Ovary (tissue), 10 donors: Measurements from ENCODE around the gene MRPS5. TPM values are rescaled to one million over a fixed set of nuclear protein-coding genes. Genes with fewer than 3 reads are reported as not detected.
A peak's percentile ranks its signal among the peaks of the same experiment; 100 is the strongest.

Experiments used
- DNase-seq, 5 donors: peaks; one replicate each; pipeline ENCODE4 v3.0.0-alpha.2; 2019 to 2020
- H3K27ac ChIP-seq, 2 donors: fragments of 200-600 bp; one replicate each; pipeline versions ENCODE4 v1.5.1 to v1.8.0; 2019 to 2022
- H3K27me3 ChIP-seq: fragments of 200-600 bp; one replicate; pipeline ENCODE4 v1.8.0; 2022
- H3K36me3 ChIP-seq: fragments of 200-600 bp; sonication (generic); one replicate; pipeline ENCODE4 v1.5.1; 2019
- H3K4me1 ChIP-seq: one replicate; pipeline ENCODE4 v1.8.1; 2013; ENCODE audit warnings: mild to moderate bottlenecking, moderate library complexity; ENCODE audit not compliant: insufficient read depth
- H3K4me3 ChIP-seq: fragments of 200-600 bp; sonication (generic); one replicate; pipeline ENCODE4 v1.5.1; 2017
- H3K9me3 ChIP-seq, 2 donors: fragments of 200-600 bp in 1 of 2; sonication (generic) in 1 of 2; one replicate each; pipeline versions ENCODE4 v1.5.1 to v1.8.1; 2013 to 2019; ENCODE audit warnings: mild to moderate bottlenecking in 1 of 2, moderate library complexity in 1 of 2
- EP300 ChIP-seq: sonication (generic); formaldehyde crosslinking; IDR thresholded peaks from one replicate; pipeline ENCODE4 v1.6.1; 2017; ENCODE audit warnings: antibody characterized with exemption
- POLR2A ChIP-seq: fragments of 450-650 bp; IDR thresholded peaks from one replicate; pipeline ENCODE4 v1.6.1; 2017; ENCODE audit warnings: antibody characterized with exemption, mild to moderate bottlenecking, moderate library complexity
- WGBS, 3 donors: extraction: QIAGEN DNeasy Blood & Tissue Kit in 1 of 3; methylation state at CpG; one replicate each; pipeline versions ENCODE4 v1.1.5 to v1.1.7; 2013 to 2017; 5-methylcytosine and 5-hydroxymethylcytosine counted together
- intact Hi-C, 4 donors: fragments of 100-400 bp; cut with DNase I; formaldehyde crosslinking; loops; one replicate each; pipeline versions ENCODE4 v1.11.0 to v1.15.1; 2022 to 2023
- long read RNA-seq, 3 donors: library from polyadenylated mRNA in 2 of 3; unstranded in 2 of 3; transcript quantifications; one replicate each; pipeline ENCODE4 v2.0.0 and lab custom pipeline, GENCODE V29; 2021 to 2026
- polyA plus RNA-seq, 2 donors: library from polyadenylated mRNA; stranded (reverse); fragments of 200-250 nt in 1 of 2; fragments of 350-450 nt in 1 of 2; fragmentation: Illumina TruSeq in 1 of 2; extraction: RNeasy Lipid Tissue Mini Kit (QIAGEN cat#74804) in 1 of 2; gene quantifications; one replicate each; pipeline ENCODE4 v1.2.3, GENCODE V29; 2013 to 2014
- total RNA-seq, 7 donors: library from RNA; depleted of rRNA in 2 of 7; stranded (reverse); fragments of >200 nt in 2 of 7; fragmentation: NEBNext Ultra II Directional in 3 of 7; extraction: Animal tissue kit (Norgen Biotek cat#: 25700) in 3 of 7; gene quantifications; one replicate each; pipeline versions ENCODE4 v1.1.0 to v1.2.4, GENCODE V29; 2016 to 2023
- TF ChIP-seq, protein P1 (sequence below), 3 donors: fragments of 450-650 bp in 2 of 3; fragments of 200-600 bp in 1 of 3; IDR thresholded peaks; one replicate each; pipeline versions ENCODE4 v1.5.1 to v1.8.0; 2016 to 2022; ENCODE audit warnings: antibody characterized with exemption in 3 of 3, mild to moderate bottlenecking in 1 of 3
- donor health status: DM: no; HTN: no; CAD: no; lungs with moderate emphysema.
- donor health status: DM: no; HTN: no; CAD: no.
- donor health status: Bipolar disorder and iron deficiency.
- donor health status: DM: yes; HTN: yes; CAD: no.
- donor health status: DM: no; HTN: no; CAD: no.
- donor health status: DM: yes; HTN: yes; CAD: no.

The MRPS5 gene
- 10 to 100 TPM; 32.4 to 45.4 (median 39.7) TPM for total RNA-seq
- 10 to 100 TPM; 36.2 to 62.9 TPM for polyA plus RNA-seq
- long read RNA-seq, donor 1, transcript MRPS5-201 (12 exons, 1,652 nt), result major isoform, 65 of 80 reads
- long read RNA-seq, donor 1, partial matches to known transcripts, result 10 of 80 reads
- long read RNA-seq, donor 1, other reads (novel, unspliced or antisense), result 4 of 80 reads
- long read RNA-seq, donor 2, transcript MRPS5-201 (12 exons, 1,652 nt), result major isoform, 31 of 86 reads
- long read RNA-seq, donor 2, transcript MRPS5-203 (5 exons, 793 nt), result minor isoform, 21 of 86 reads
- long read RNA-seq, donor 2, partial matches to known transcripts, result 28 of 86 reads
- long read RNA-seq, donor 2, other reads (novel, unspliced or antisense), result 0 of 86 reads
- long read RNA-seq, donor 3, transcript MRPS5-201 (12 exons, 1,652 nt), result major isoform, 55 of 69 reads
- long read RNA-seq, donor 3, partial matches to known transcripts, result 1 of 69 reads
- long read RNA-seq, donor 3, other reads (novel, unspliced or antisense), result 11 of 69 reads

DNA sequence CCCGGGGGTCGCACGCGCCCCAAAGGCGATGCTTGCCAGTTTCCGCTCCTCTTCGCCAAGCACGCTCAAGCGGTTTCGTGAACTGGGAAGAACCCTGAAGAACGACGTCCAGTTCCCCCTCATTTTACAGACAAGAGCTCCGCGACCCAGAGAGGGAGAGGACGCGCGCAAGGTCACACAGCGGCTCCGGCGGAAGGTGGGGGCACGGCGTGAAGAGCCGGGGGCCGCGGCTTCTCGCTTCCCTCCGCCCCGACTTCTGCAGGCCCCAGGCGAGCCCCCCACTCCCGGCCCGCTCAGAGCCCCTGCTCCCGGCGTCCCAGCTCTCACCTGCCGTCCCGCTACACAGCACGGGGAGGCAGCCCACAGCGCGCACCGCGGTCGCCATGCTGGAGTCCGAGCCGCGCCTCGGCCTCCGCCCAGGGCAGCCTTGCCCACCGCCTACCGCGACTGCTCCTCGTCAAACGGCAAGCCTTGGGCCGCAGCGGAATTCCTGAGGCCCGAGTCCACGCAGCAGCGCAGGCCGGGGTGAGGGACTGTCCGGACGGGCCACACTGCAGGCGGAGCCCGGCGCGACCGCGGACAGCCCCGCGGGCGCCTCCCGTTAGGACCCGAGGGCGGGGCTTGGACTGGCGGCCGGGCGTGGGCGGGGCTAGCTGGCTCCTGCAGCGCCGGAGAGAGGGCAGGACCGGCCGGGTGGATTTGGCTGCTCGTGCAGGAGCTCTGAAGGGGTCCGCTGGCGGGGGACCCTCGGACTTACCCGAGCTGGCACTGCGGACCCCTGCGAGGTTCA, at the start of gene MRPS5:
Gene MRPS5, minus strand, starts transcription at position 402 of the 790 bp plus-strand sequence. Its CDS starts 17 bp downstream, at position 385.
- intact Hi-C loops, result no loop called here

DNA sequence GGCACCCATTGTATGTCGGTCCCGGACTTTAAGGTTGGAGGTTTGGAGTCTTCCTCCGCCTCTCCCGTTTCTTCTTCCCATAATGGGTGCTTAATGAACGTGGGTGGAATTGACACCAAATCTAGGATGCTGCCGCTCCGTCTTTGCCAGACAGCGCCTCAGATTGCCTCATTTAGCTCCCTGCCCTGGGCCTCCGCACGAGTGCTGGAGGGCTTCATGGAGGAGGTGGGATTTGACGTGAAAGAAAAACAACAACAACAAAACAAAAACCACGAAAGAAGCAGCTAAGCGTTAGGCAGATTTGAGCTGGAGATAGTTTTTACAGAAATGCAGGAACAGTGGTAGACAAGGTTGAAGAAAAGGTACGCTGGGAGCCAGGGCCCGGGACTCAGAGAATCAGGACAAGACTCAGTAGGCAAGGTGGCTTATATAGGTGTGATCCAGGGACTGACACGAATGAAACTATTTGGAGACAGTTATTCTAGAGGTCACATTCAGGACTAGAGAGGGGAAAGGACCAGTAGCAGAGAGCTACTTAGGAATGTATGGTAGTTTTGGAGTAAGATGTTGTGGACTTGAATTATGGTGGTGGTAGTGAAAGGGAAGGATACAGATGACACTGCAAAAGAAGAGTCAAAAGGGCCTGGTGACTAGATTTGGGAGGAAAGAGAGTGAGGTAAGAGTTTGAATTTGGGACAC, 44.6 kb upstream of the MRPS5 start:
- DNase-seq, result no peak
- Histone ChIP-seq H3K4me1 (peaks cover 6% of the 10 kb centered on the region), H3K36me3 (no peaks in the 10 kb centered on the region), H3K27me3 (no peaks in the 10 kb centered on the region), H3K9me3 (no peaks in the 10 kb centered on the region), H3K4me3 (peak overlapping the region; percentile 88), H3K27ac (peak overlapping the region in 1 of 2 donors; percentile 80)
- TF ChIP-seq EP300 (no peak), POLR2A (no peak)
- TF ChIP-seq, protein P1, sequence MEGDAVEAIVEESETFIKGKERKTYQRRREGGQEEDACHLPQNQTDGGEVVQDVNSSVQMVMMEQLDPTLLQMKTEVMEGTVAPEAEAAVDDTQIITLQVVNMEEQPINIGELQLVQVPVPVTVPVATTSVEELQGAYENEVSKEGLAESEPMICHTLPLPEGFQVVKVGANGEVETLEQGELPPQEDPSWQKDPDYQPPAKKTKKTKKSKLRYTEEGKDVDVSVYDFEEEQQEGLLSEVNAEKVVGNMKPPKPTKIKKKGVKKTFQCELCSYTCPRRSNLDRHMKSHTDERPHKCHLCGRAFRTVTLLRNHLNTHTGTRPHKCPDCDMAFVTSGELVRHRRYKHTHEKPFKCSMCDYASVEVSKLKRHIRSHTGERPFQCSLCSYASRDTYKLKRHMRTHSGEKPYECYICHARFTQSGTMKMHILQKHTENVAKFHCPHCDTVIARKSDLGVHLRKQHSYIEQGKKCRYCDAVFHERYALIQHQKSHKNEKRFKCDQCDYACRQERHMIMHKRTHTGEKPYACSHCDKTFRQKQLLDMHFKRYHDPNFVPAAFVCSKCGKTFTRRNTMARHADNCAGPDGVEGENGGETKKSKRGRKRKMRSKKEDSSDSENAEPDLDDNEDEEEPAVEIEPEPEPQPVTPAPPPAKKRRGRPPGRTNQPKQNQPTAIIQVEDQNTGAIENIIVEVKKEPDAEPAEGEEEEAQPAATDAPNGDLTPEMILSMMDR (IDR thresholded peaks at IDR 0.05), result no peak
- intact Hi-C loops, result no loop called here
- 8 to 10% (median 9%) methylated on average over 16 of the region's 16 CpGs for WGBS, 3 donors

More for the DNA sequence above, at the start of gene MRPS5:
- peak; percentile 83 to 92 (median 91) for DNase-seq
- H3K4me3 ChIP-seq, result peak within 1 kb of the TSS; percentile 97
- 0 to 1% (median 1%) methylated on average over 72 to 86 of the region's 86 CpGs for WGBS, 3 donors
- H3K27ac ChIP-seq, result peak within 1 kb of the TSS; percentile 63 to 86
- TF ChIP-seq EP300 (no peak), POLR2A (peak; percentile 62)
- TF ChIP-seq, protein P1 (IDR thresholded peaks at IDR 0.05), result peak in 1 of 3 donors; percentile 21
- H3K4me1 ChIP-seq, result peaks cover 10% of the 10 kb centered on the region
- no peaks in the 10 kb centered on the region for H3K36me3 ChIP-seq
- no peaks in the 10 kb centered on the region for H3K9me3 ChIP-seq
- no peaks in the 10 kb centered on the region for H3K27me3 ChIP-seq

DNA sequence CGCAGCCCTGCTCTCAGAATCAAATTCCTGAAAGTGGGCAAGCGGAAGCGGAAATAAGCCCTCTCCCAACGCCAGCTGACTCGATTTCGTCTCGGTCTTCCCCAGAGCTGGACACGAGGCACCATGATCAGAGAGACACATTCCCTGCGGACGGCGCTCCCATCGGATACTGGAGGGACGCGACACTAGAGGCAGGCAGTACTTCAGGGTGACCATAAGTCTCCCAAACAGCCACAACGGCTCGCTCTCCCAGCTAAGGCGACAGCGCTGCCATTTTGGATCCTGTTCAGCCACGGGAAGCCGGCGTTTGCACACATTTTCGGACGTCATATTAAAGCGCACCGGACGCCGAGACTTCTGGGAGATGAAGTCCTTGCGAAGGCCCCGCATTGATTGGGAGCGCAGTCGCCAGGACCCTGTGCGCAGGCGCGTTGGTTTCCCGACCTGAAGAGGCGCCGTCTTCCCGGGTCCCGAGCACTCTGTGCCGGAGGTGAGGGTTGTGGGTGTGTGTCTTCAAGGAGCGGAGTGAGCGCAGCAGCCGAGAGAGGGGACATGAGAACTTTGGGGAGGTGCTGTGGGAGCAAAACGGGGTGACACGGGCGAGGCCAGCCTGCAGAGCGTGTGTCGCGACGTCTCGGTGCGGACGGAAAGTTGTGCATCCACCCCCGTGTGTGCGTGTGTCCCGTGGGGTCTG, 43.9 kb upstream of the MRPS5 start, which contains the start of gene ZNF2:
Gene ZNF2, plus strand, starts transcription at position 439 of the 694 bp plus-strand sequence. CDS start 10,418 bp downstream, outside the sequence.
- peak; percentile 97 to 98 (median 98) for DNase-seq
- Histone ChIP-seq H3K4me3 (peak within 1 kb of the TSS; percentile 88), H3K4me1 (peaks cover 6% of the 10 kb centered on the region), H3K36me3 (no peaks in the 10 kb centered on the region), H3K27ac (peak within 1 kb of the TSS; percentile 51 to 80), H3K9me3 (no peaks in the 10 kb centered on the region), H3K27me3 (no peaks in the 10 kb centered on the region)
- WGBS, 3 donors, result 0% methylated on average over 53 to 56 of the region's 56 CpGs
- TF ChIP-seq POLR2A (peak; percentile 69), EP300 (no peak)
- intact Hi-C loops, result no loop called here

DNA sequence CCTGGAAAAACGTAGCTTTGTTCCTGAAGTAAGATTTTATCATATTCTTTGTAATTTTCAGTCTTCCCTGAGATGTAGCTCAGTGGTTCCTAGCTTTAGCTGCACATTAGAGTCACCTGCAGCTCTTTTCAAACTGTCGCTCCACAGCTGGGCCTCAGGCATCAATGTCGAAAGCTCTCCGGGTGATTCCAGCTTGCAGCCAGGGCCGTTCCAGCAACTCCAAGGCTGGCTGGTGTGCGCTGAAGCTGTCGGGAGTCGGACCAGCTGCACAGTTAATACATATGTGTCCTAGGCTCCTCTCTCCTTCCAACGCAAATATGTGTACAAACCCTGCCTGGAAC, 43.4 kb upstream of the MRPS5 start:
- H3K36me3 ChIP-seq, result no peaks in the 10 kb centered on the region
- intact Hi-C loops, result no loop called here
- TF ChIP-seq EP300, result no peak
- TF ChIP-seq, protein P1 (IDR thresholded peaks at IDR 0.05), result no peak
- no peak for TF ChIP-seq POLR2A
- peak overlapping the region; percentile 51 to 80 for H3K27ac ChIP-seq
- whole genome bisulfite sequencing, 3 donors, result 0 to 1% (median 0%) methylated on average over 9 of the region's 9 CpGs
- no peaks in the 10 kb centered on the region for H3K27me3 ChIP-seq
- peak overlapping the region; percentile 88 for H3K4me3 ChIP-seq
- peaks cover 6% of the 10 kb centered on the region for H3K4me1 ChIP-seq
- no peak for DNase-seq
- no peaks in the 10 kb centered on the region for H3K9me3 ChIP-seq
